T-helper 1 cell treated with Interleukin-12 subunit alpha and Interleukin-12 subunit beta and Interleukin-4 antibody, amounts not matched to agents 30 ng/mL and 1 ng/mL, for 36 hours (primary cell): ENCODE data around the gene PKLR. TPM values are rescaled to one million over a fixed set of nuclear protein-coding genes. Genes with fewer than 3 reads are reported as not detected.

ENCODE experiments used
- intact Hi-C: fragments of 100-400 bp; cut with micrococcal nuclease; formaldehyde crosslinking; loops from one replicate; pipeline ENCODE4 v1.15.1; 2024
- total RNA-seq: library from RNA; stranded (reverse); gene quantifications from 2 replicates; pipeline ENCODE4 v1.2.3, GENCODE V29; 2022

Gene PKLR
- total RNA-seq, 1 donor from 2014 or later = not detected

DNA sequence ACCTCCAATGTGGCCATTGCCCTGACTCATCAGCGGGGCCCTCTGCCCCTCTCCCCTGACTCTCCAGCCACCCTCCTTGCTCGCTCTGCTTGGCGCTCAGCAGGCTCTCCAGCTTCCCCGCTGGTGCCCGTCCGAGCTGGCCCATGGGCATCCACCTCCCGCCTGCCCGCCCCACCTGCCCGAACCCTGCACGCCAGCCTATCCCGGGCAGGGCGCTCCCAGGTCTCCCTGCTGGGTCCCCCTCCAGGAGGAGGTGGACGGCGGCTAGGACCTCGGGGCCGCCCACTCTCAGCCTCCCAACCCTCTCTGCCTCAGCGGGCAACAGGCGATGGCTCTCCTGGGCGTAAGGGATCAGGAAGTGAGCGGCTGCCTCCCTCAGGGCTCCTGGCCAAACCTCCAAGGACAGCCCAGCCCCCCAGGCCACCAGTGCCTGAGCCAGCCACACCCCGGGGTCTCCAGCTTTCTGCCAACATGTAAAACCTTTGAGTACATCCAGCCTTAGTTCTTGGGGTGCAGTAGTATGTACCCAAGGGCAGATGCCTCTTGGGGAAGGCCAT is 13.2 kb downstream of the PKLR start:
- intact Hi-C loops = no loop called here

DNA sequence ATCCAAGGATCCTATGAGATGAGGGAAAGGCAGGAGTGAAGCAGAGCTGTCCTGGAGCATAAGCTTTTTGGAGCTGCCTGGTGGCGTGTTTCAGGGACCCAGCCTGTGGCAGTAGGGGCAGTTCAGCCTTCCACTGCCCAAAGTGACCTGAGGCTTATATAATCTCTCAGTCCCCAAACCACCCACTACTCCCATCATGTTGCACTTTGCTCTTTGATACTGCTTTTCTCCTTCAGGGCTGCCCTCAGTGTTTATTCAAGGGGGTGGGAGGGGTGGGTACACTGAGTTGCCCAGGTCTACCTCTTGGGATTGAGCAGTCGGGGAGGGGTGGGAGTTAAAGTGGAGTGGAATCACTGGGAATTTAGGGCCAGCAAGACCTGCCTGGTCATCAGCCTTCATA is 14.7 kb downstream of the PKLR start:
- intact Hi-C loops = no loop called here

DNA sequence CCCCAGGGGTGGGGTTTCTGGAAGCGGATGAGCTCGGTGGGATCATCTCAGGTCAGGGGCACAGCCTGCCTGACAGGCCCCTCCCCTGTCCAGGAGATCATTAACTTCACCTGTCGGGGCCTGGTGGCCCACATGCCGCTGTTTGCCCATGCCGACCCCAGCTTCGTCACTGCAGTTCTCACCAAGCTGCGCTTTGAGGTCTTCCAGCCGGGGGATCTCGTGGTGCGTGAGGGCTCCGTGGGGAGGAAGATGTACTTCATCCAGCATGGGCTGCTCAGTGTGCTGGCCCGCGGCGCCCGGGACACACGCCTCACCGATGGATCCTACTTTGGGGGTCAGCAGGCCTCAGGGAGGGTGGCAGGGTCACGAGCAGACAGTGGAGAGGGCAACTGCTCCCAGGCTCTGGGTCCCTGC is 15.6 kb downstream of the PKLR start:
- intact Hi-C loops = no loop called here

DNA sequence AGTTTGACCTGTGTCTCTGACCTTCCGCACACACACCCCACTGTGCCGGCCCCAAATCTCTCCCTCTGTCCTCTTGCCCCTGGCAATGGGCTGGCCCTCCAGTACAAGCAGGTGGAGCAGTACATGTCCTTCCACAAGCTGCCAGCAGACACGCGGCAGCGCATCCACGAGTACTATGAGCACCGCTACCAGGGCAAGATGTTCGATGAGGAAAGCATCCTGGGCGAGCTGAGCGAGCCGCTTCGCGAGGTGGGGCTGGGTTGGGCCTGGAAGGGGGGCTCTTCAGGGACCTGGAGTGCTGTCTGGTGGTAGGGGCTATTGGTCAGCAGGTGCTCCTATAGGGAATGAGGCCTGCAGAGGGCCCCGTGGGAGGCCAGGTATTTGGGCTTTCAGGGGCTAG is 16.2 kb downstream of the PKLR start:
- intact Hi-C loops = no loop called here

DNA sequence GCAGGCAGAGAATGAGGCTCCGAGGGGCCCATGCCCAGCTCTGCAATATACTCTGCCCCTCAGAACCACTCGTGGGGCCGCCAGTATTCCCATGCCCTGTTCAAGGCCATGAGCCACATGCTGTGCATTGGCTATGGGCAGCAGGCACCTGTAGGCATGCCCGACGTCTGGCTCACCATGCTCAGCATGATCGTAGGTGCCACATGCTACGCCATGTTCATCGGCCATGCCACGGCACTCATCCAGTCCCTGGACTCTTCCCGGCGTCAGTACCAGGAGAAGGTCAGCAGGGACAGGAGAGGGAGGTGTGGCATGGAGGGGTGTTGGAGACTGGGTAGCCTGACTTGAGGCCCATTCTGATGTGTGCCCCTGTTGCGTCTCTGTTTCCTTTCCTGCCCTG is 16.8 kb downstream of the PKLR start:
- intact Hi-C loops = no loop called here

DNA sequence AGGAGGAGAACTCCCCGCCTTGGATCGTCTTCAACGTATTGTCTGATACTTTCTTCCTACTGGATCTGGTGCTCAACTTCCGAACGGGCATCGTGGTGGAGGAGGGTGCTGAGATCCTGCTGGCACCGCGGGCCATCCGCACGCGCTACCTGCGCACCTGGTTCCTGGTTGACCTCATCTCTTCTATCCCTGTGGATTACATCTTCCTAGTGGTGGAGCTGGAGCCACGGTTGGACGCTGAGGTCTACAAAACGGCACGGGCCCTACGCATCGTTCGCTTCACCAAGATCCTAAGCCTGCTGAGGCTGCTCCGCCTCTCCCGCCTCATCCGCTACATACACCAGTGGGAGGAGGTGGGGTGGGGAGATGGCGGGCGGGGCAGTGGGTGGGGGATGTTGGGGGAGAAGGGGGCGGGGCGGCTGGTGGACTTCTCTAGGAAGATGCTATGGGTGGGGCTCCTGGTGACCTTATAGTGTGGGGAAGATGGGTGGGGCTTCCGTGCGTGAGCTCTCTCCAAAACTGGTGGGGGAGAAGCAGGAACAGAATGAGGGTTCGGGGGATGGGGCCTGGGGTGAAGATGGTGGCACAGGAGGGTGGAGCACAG is 18.6 kb downstream of the PKLR start:
- intact Hi-C loops = no loop called here

DNA sequence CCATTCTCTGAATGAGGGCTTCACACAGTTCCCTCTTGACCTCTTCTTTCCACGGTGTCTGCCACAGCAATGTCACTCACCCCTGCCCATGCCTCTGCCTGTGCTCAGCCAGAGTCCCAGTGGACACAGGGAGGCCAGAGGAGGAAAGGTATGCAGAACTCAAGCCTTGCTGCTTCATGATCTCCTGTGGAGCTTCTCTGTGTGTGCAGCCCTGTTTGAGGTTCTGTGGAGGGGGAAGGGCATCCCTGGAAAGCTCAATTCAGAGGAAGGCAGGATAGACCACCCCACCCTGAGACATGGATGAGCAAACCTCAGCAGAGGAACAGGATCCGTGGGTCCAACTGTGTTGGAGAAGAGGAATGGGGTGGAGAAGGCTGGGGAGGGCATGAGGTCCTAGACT is 22.0 kb downstream of the PKLR start:
- intact Hi-C loops = loop anchor here (10.0 kb wide), 2 partner anchors 286 to 776 kb away; partner anchors contain the start of genes ASH1L, LAMTOR2 and UBQLN4

DNA sequence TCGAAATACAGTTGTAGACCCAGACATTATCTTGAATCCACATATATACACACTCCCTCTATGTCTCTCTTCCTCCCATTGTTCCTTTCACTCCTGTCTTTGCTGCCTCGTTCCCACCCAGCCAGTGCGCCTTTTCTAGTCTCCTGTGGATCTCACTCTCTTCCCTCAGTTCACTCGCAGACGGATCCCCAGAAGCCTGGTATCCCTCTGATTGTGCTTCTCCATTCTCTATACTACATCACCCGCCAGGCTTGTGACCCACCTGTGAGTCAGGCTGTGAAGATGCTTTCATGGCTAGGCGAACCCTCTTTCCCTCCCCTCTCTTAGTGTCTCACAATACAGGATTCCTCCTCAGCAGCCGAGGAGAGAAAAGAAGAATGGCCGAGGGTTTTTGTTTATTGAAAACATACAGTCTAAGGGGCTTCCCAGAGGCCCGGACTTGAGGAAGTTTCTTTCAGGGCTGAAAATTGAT is 22.5 kb downstream of the PKLR start:
- intact Hi-C loops = loop anchor here (1.0 to 10.0 kb wide), 3 partner anchors 286 to 776 kb away; partner anchors contain the start of genes ASH1L, LAMTOR2 and UBQLN4

DNA sequence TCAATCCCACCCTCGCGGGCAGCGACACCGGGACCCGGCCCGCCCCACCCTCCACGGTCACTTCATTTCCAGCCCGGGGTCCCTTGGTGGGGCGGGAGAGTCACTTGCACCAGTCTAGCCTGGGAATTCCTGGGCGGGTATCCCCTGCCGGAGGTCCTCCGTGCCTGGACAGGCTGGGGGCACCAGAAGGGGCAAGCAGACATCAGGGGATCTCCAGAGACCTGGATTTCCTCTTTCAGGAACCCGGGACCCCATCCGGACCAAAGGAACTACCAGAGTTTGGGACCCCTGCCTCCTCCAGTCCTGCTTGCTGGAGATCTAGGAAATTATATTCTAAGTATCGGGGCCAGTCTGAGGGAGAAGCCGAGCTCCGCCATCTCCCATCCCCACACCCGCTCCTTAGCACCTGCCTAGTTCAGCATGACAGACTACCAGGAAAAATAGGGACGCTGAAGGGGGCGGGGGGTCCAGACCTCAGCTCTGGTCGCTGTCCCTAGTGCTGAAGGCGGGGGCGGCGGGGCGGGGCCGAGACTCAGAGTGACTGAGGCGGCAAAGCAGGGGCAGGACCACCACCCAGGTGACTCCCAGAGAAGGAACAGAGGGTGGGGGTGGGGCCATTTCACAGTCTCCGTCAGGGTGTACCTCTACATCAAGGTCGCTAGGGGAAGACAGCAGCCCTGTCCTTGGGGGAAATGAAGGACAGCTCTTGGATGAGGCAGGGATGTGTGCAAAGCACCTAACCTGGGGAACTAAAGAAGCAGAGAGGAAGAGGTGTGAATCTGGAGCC is 23.1 kb downstream of the PKLR start:
- intact Hi-C loops = loop anchor here (1.0 to 10.0 kb wide), 6 partner anchors 16 to 777 kb away; partner anchors contain the start of genes ASH1L, FDPS, LAMTOR2 and SCAMP3

DNA sequence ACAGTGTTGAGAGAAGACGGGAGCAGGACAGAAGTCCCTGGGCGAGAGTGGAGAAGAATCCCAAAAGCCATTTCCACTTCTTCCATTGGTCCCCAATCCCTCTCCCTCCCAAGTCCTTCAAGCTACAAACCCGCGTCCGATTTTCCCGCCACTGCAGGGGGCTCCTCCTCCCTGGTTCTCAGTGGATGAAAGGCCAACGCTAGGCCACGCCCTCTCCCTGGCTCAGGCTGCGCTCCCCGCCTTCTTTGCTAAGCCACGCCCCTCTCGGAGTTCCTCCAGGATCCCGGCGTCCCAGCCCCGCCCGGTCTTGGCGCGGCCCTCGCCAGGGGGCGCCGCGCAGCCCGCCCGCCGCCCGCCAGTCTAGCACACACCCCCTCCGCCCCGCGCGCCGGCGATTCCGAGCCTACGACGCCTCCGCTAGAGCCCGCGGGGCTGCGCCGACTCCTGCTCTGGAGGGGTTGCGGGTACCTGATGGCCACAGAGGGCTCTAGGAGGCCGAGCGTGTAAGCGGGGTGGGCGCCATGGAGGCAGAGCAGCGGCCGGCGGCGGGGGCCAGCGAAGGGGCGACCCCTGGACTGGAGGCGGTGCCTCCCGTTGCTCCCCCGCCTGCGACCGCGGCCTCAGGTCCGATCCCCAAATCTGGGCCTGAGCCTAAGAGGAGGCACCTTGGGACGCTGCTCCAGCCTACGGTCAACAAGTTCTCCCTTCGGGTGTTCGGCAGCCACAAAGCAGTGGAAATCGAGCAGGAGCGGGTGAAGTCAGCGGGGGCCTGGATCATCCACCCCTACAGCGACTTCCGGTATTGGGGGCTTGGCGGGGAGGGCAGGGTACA is 24.0 kb downstream of the PKLR start, which contains the start of gene HCN3:
TSS of gene HCN3 (plus strand) at position 394 of the 832 bp plus-strand sequence. CDS start at position 522, 128 bp downstream.
- intact Hi-C loops = loop anchor here (1.0 to 10.0 kb wide), 5 partner anchors 15 to 778 kb away; partner anchors contain the start of genes ASH1L, FDPS, LAMTOR2 and SCAMP3

DNA sequence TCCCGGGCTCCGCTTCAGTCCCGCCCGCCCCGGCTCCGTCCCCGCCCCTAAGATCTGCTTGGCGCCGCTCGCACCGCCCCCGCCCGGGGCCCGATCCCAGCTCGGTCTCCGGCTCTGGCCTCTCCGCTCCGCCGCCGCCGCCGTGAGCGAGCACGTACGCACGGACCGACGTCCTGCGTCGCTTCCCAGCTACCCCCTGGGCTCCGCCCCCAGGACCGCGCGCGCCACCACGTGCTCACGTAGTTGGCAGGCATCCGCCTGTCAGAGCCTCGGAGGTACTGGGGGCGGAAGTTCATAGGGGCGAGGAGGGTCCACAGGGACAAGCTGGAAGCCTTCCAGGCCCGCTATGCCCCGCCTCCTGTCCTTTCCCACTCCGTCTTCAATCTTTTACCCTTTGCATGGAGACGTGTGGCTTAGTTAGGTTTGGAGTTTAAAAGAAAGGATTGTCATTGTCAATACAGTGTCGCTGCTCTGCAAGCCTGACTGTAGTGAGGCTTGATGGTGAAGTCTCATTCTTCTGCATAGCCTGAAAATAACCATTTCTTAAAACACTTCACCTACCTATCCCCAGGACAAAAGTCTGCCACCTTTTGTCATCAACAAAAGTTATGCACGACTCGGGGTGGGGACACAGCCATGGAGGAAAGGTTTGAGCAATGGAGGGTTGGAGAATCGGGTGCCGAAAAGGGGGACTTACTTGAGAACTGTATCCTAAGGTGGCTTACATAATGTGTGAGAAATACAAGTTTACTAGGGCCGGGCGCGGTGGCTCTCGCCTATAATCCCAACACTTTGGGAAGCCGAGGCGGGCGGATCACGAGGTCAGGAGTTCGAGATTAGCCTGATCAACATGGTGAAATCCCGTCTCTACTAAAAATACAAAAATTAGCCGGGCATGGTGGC is 27.6 kb downstream of the PKLR start, which contains the start of gene CLK2:
TSS of gene CLK2 (minus strand) at position 162 of the 903 bp plus-strand sequence. CDS start 2,527 bp downstream, outside the sequence.
- intact Hi-C loops = loop anchor here (1.0 to 10.0 kb wide), 11 partner anchors 11 to 1009 kb away; partner anchors contain the start of genes ASH1L, ENTREP3, FDPS and GON4L

DNA sequence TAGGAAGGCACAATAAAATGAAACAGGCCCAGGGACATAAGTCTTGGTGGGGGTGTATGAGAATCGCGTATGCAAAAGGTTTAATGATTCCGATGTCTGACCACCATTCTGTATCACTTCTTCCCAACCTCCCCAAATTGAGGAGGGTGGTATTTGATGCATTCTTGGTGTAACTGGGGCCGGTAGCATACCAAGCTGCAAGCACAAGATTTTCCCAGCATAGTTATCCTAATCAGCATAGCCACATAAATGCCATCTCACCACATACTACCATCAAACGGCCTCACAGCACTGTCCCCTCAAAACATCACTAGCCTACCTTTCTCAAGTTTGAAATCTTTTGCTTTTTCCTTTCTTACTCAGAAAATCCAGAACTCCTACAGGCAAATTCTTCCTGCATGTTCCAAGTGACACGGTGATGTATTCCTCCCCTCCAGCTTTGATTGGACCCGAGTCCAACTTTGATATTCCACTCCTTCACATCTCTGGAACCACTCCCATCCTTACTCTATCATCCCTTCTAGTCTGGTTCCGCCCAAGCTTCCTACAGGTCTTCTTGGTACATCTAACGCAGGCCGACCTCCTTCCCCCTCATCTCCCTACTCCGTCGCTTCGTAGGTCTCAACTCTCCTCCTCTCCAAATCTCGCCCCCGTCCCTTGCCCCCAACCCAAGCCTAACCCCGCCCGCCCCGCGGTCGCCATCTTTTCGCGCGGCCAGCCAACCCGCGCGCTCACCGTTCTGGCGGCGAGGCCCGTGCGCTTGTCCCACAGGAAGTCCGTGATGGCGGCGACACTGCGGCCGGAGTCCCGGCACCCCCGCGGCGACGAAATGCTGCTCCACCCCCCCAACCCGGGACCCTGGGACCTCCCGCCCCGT is 28.5 kb downstream of the PKLR start:
- intact Hi-C loops = loop anchor here (1.0 to 10.0 kb wide), 11 partner anchors 10 to 1010 kb away; partner anchors contain the start of genes ASH1L, ENTREP3, FDPS and GON4L

DNA sequence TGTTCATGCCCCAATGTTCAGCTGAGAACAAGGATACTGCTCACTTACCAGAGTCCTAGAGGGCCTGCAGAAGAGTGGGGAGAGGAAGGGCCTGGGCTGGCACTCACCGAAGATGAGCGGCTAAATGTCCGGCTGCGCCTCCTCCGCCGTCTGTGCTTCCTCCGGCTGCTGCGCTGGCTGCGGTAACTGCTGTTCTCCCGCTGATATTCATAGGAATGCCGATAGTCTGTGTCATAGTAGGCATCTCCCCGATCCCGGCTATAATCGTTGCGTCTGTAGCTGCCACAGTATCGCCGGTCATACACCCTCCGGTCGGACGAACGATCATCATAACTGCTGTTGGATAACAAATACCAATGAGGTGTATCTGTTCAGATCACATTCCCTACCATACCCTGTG is 31.9 kb downstream of the PKLR start:
- intact Hi-C loops = no loop called here

DNA sequence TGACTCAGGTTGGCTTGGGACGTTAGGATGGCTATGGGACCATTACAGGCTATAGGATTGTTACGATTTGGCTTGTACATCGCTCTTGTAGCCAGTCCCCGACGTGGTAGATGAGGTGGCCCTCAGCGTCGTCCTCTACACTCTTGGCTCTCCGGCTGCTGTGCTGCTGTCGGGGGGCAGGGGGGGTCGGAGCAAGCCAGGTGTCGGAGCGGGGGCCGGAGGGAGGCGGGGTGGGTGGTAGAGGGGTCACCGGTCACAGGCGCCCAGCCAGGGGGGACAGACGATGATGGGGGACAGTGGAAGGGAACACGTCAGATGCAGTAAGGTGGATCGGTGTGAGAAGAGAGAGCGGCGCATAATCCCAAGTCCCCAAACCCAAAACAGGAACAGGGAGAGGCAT is 32.6 kb downstream of the PKLR start:
- intact Hi-C loops = no loop called here

DNA sequence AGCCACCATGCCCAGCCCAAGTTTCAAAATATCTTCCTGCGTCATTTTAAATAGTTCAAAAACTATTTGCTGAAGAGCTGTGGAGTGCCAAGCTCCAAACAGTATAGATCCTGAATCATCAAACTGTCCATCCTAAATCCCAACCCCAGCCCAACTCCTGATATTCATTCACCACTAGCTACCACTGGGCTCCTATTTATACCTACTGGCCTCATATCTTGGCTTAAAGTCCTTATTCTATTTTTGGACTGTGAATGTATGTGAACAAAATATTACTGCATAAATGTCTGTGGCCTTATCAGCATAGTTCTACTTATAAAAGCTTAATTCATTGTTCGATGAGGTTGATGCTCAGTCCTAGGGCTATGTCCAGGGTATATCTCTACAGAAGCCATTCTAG is 33.9 kb downstream of the PKLR start:
- intact Hi-C loops = no loop called here

DNA sequence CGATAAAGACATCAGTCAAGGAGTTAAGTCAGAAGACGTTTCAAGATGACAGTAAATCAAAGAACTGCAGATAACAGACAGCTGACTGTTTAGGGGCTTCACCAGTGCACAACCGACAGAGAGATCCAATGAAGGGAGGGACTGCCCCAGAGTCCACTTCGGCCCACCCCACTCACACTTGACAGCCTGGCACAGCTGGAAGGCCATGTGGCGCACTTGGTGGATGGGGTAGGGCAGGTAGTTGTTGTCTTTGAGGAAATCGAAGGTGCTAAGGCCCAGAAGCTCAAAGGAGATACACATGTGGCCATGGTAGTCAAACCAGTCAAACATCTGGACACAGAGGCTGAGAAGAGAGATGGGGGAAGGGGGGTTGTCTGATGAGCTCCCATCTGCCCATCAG is 34.7 kb downstream of the PKLR start:
- intact Hi-C loops = no loop called here

DNA sequence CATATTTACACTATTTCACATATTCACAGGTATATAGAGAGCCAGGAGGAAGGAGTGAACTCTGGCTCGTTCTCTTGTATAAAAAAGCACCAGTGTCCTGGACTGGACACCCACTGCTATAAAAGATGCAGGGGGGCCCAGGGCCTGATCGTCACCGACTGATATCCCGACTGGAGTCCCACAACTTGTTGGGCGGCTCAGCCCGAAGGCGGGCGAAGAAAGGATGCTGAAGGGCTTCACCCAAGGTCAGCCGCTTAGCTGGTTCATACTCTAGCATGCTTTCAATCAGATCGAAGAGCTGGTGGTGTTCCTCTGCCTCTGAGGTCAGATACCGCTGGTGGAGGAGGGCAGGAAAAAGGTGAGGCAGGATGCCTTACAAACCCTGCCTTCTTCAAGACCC is 38.2 kb downstream of the PKLR start:
- intact Hi-C loops = loop anchor here (2.0 kb wide), 1 partner anchor 758 kb away; the partner anchor contains the start of gene SSR2
